Fibroblast of lung (primary cell): ENCODE measurements around the gene JMJD1C.

Source experiments
- EZH2 ChIP-seq: IDR thresholded peaks from 2 replicates; pipeline ENCODE4 v1.5.1; 2012; ENCODE audit warnings: low read length, control low read depth, mild to moderate bottlenecking; ENCODE audit errors: missing control alignments
- TF ChIP-seq, protein P1 (sequence below), 2 donors: IDR thresholded peaks in 1 of 2; conservative IDR thresholded peaks in 1 of 2; 1 replicate in 1 of 2; 2 replicates in 1 of 2; pipeline ENCODE4 v1.5.1; 2011 to 2012; ENCODE audit warnings: low read length in 2 of 2, control low read depth in 1 of 2, inconsistent platforms in 1 of 2, low read depth in 1 of 2, mild to moderate bottlenecking in 1 of 2

DNA sequence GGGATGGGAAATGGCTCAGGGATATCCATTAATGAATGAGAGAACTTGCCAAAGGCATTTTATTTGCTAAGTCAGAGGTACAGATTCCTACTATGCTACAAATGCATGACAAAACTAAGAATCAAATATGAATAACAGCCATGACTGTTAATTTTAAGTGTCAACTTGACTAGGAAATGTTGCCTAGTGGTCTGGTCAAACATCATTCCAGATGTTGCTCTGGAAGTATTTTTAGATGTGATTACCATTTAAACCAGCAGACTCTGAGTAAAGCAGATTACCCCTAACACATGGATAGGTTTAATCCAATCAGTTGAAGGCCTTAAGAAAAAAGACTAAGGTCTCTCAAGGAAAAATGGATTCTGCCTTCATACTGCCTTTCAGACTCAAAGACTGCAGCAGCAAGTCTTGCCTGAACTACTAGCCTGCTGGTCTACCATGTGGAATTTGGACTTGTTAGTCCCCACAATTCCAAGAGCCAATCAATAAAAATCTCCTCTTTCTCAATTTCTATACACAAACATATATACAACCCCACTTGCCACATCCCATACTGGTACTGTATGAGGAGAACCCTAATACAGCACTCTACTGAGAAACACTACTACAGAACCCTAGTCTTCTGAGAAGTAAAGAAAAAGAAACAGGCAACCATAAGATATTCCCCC is 213.5 kb downstream of the JMJD1C start:
- TF ChIP-seq, protein P1, sequence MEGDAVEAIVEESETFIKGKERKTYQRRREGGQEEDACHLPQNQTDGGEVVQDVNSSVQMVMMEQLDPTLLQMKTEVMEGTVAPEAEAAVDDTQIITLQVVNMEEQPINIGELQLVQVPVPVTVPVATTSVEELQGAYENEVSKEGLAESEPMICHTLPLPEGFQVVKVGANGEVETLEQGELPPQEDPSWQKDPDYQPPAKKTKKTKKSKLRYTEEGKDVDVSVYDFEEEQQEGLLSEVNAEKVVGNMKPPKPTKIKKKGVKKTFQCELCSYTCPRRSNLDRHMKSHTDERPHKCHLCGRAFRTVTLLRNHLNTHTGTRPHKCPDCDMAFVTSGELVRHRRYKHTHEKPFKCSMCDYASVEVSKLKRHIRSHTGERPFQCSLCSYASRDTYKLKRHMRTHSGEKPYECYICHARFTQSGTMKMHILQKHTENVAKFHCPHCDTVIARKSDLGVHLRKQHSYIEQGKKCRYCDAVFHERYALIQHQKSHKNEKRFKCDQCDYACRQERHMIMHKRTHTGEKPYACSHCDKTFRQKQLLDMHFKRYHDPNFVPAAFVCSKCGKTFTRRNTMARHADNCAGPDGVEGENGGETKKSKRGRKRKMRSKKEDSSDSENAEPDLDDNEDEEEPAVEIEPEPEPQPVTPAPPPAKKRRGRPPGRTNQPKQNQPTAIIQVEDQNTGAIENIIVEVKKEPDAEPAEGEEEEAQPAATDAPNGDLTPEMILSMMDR (conservative IDR thresholded peaks at IDR 0.05 in 1 of 2, IDR thresholded peaks at IDR 0.05 in 1 of 2; ENCODE audit: low read depth in 1 of 2, low read length in 2 of 2): no peak
- no peak for TF ChIP-seq EZH2
